ENCODE data around the gene RGP1. TPM values are rescaled to one million over a fixed set of nuclear protein-coding genes. Genes with fewer than 3 reads are reported as not detected.

The RGP1 gene
- 28.9 TPM for total RNA-seq

- peak; percentile 94 for ATAC-seq
- DNase-seq (ENCODE audit: low spot score), result peak; percentile 88
- intact Hi-C loops (cut with DNase I), result no loop called here
Observed at GRCh38 chr9:35748858-35749514, at the start of gene RGP1, which contains the start of gene GBA2. Gene RGP1 (plus strand): TSS chr9:35749287. CDS start chr9:35749756, 469 bp downstream. Gene GBA2 (minus strand): TSS chr9:35749228. CDS start chr9:35748704, 524 bp downstream.

DNA sequence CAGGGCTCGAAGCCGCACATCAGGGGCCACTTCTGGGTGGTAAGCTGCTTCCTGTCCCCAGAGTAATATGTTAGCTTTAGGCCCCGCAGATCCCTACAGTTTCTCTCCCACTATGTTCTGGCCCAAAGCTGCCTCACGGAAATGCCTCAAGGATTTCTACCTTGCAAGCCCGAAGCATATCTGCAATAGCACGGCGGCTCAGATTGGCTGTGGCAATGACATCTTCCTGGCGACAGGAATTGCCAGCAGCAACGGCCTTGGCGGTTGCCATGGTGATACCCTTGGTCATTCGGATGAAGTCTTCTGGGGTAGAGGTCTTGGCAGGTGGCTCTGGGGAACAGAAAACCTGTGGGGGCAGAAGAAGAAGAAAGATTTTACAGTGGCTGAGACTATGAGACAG is 49.1 kb upstream of the RGP1 start:
- intact Hi-C loops (cut with DNase I), result no loop called here
- DNase-seq (ENCODE audit: low spot score) (no peak), ATAC-seq (no peak)

- no peak for DNase-seq (ENCODE audit: low spot score)
- ATAC-seq, result no peak
- intact Hi-C loops (cut with DNase I), result no loop called here
Observed at GRCh38 chr9:35700942-35701341, 48.1 kb upstream of the RGP1 start.

- intact Hi-C loops (cut with DNase I), result no loop called here
- ATAC-seq (no peak), DNase-seq (ENCODE audit: low spot score) (no peak)
Observed at GRCh38 chr9:35702696-35703095, 46.4 kb upstream of the RGP1 start.

GRCh38 chr9:35703906-35704672 is 45.0 kb upstream of the RGP1 start:
- intact Hi-C loops (cut with DNase I), result no loop called here
- DNase-seq (ENCODE audit: low spot score), result no peak
- ATAC-seq, result peak; percentile 5

GRCh38 chr9:35705372-35705771 is 43.7 kb upstream of the RGP1 start:
- no peak for ATAC-seq
- intact Hi-C loops (cut with DNase I), result no loop called here
- DNase-seq (ENCODE audit: low spot score), result no peak

DNA sequence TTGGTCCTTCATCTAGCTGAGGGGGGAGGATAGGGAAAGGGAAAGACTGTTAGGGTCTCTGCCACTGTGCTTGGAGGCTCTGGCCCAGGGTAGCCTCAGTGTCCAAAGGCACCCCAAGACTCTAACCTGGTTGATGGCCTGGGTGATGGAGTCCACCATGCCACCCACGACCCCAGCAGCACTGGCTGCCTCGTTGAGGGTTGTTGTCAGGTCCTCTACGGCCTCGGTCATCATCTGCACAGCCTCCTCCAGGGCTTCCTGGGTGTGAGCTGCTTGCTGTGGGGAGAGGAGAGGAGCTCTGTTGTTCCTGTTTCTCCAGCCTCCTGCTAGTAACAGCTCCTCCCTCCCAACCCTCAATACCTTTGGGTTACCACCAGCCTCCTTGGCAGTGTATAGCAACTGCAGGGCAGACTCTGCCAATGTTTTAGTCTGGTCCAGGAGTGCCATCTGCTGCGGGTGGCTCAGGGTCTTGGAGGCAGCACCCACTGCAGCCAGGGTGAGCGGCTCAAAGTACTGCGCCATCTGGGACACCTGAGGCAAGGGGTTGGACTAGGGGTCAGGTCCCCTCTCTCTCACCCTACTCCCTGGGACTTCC is 43.2 kb upstream of the RGP1 start:
- DNase-seq (ENCODE audit: low spot score), result no peak
- intact Hi-C loops (cut with DNase I), result no loop called here
- no peak for ATAC-seq

GRCh38 chr9:35706951-35707350 is 42.1 kb upstream of the RGP1 start:
- DNase-seq (ENCODE audit: low spot score), result no peak
- intact Hi-C loops (cut with DNase I), result no loop called here
- no peak for ATAC-seq

DNA sequence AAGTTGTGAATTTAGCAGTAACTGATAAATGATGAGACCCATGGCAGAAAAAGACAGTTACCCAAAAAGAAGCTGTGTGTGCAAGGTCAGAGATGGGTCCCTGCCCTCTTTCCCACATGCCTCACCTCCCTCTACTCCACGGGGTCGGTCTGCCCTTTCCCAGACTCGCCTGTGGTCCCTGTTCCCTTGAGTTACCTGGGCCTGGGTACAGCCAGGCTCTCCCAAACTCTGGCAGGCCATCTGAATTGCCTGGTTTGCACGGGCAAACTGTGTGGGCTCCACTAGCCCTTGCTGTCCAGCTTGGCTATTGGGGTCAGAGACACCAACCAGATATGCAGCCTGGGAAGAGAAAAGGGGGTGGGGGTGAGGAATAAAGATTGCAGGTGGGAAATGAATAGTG is 40.9 kb upstream of the RGP1 start:
- no peak for ATAC-seq
- DNase-seq (ENCODE audit: low spot score), result no peak
- intact Hi-C loops (cut with DNase I), result no loop called here

DNA sequence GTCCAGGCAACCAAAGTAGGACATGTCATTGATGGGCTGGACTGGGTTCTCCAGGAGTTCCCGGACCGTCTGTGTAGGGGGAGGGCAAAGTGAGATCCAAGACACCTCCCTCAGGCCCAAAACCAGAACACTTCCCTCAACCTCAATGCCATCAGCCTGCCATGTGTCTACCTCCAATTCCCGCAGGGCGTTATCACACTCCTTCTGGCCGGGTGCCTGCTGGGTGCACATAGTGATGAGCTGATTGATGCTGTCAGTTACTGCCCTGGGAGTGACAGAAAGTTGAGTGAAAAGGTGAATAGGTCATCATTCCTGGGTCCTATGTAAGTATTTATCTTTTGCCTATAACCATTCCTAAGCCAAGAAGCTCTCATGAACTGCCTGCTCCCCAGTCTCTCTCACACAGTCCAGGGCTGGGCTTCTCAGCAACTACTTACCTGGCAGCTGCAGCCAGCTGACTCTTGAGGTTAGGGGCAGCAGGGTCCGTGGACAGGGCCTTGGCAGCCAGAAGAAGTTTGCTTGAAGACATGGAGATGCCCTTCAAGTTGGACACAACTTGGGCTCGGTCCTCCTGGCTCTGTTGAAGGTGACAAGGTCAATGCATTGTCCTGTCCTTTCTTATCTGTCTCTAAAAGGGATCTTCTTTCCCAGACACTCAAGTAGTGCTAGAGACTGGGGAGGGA is 38.1 kb upstream of the RGP1 start:
- DNase-seq (ENCODE audit: low spot score) (no peak), ATAC-seq (no peak)
- intact Hi-C loops (cut with DNase I), result no loop called here

GRCh38 chr9:35711501-35712428 is 37.3 kb upstream of the RGP1 start:
- intact Hi-C loops (cut with DNase I), result no loop called here
- DNase-seq (ENCODE audit: low spot score), result no peak
- ATAC-seq, result no peak

- ATAC-seq (no peak), DNase-seq (ENCODE audit: low spot score) (no peak)
- intact Hi-C loops (cut with DNase I), result no loop called here
Observed at GRCh38 chr9:35712762-35713400, 36.2 kb upstream of the RGP1 start.

DNA sequence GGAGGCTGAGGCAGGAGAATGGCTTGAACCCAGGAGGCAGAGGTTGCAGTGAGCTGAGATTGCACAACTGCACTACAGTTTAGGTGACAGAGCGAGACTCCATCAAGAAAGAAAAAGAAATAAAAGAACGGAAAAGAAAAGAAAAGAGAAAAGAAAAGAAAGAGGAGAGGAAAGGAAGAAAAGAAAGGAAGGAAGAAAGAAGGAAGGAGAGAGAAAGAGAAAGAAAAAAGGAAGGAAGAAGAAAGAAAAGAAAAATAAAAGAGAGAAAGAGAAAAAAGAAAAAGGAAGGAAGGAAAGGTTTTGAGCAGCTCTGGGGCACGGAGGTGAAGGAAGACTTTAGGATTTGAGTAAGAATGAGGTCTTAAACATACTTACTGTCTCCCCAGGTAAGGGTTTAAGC is 35.5 kb upstream of the RGP1 start:
- no peak for ATAC-seq
- intact Hi-C loops (cut with DNase I), result no loop called here
- DNase-seq (ENCODE audit: low spot score), result no peak

GRCh38 chr9:35714123-35714522 is 35.0 kb upstream of the RGP1 start:
- intact Hi-C loops (cut with DNase I), result no loop called here
- DNase-seq (ENCODE audit: low spot score) (no peak), ATAC-seq (no peak)

GRCh38 chr9:35714579-35715252 is 34.4 kb upstream of the RGP1 start:
- ATAC-seq, result no peak
- intact Hi-C loops (cut with DNase I), result no loop called here
- no peak for DNase-seq (ENCODE audit: low spot score)

DNA sequence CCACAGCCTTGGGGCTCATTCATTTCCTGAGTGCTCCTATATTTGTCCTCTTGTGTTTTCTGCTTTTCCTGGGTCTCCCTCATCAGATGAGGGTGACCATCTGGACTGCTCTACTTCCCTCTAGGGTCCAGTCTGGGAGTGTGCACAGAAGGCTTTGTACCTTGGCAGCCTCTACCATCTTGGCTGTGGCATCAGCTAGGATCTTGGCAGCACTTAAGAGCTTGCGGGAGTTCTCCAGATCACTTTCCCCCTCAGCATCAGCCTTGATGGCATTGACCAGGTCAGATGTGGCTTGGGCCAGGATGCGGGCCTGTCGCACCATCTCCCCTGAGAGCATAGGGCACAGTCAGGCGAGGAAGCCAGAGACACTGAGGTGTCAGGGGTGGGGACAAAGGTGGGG is 32.9 kb upstream of the RGP1 start:
- ATAC-seq, result peak; percentile 11
- intact Hi-C loops (cut with DNase I), result no loop called here
- no peak for DNase-seq (ENCODE audit: low spot score)

GRCh38 chr9:35717132-35717870 is 31.8 kb upstream of the RGP1 start:
- ATAC-seq, result no peak
- intact Hi-C loops (cut with DNase I), result no loop called here
- no peak for DNase-seq (ENCODE audit: low spot score)
